Measurements from ENCODE around the gene RNASET2.

DNA sequence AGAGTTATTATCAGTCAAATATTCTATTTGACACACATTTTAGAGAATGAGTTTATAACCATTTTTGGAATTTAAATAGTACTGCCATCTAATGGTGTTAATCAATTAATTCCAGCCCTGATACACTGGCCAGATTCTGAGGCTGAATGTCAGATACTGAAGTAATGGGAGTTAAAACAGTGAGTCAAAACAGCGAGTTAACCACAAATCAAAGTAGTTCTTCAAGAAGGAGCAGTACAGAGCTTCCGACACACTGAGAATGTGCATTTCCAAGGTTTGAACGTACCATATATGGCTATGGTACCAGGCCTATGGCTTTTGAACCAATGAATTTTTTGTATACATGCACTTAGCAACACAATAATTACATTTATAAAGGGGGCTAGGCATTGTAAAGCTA is 31.6 kb upstream of the RNASET2 start:
- TF ChIP-seq EZH2 (IDR thresholded peaks at IDR 0.05; ENCODE audit: low read length, missing control alignments) = no peak
- TF ChIP-seq, protein P1, sequence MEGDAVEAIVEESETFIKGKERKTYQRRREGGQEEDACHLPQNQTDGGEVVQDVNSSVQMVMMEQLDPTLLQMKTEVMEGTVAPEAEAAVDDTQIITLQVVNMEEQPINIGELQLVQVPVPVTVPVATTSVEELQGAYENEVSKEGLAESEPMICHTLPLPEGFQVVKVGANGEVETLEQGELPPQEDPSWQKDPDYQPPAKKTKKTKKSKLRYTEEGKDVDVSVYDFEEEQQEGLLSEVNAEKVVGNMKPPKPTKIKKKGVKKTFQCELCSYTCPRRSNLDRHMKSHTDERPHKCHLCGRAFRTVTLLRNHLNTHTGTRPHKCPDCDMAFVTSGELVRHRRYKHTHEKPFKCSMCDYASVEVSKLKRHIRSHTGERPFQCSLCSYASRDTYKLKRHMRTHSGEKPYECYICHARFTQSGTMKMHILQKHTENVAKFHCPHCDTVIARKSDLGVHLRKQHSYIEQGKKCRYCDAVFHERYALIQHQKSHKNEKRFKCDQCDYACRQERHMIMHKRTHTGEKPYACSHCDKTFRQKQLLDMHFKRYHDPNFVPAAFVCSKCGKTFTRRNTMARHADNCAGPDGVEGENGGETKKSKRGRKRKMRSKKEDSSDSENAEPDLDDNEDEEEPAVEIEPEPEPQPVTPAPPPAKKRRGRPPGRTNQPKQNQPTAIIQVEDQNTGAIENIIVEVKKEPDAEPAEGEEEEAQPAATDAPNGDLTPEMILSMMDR (conservative IDR thresholded peaks at IDR 0.05 in 1 of 2, IDR thresholded peaks at IDR 0.05 in 1 of 2; ENCODE audit: low read depth in 1 of 2, low read length in 2 of 2) = no peak
